Skeletal muscle satellite cell (primary cell): ENCODE measurements around the gene SNRPF.

Experiments used
- H3K27me3 ChIP-seq: 2 replicates; pipeline ENCODE4 v1.7.0; 2013; ENCODE audit warnings: low read length; ENCODE audit not compliant: control insufficient read depth, insufficient read depth
- H3K36me3 ChIP-seq: 2 replicates; pipeline ENCODE4 v1.7.0; 2013; ENCODE audit warnings: mild to moderate bottlenecking, control low read depth, low read length; ENCODE audit not compliant: insufficient read depth
- H3K4me1 ChIP-seq: 2 replicates; pipeline ENCODE4 v1.7.0; 2013; ENCODE audit warnings: low read length; ENCODE audit not compliant: control insufficient read depth, insufficient read depth
- H3K4me2 ChIP-seq: 2 replicates; pipeline ENCODE4 v1.7.0; 2013; ENCODE audit warnings: mild to moderate bottlenecking, low read length
- H3K4me3 ChIP-seq: 2 replicates; pipeline ENCODE4 v1.7.0; 2013; ENCODE audit warnings: low read length
- H3K9ac ChIP-seq: 2 replicates; pipeline ENCODE4 v1.7.0; 2013; ENCODE audit warnings: mild to moderate bottlenecking, low read depth, low read length, moderate library complexity
- H3K9me3 ChIP-seq: replicated peaks from 2 replicates; pipeline ENCODE4 v1.7.0; 2013; ENCODE audit warnings: mild to moderate bottlenecking, control low read depth, low read length

The SNRPF gene

DNA sequence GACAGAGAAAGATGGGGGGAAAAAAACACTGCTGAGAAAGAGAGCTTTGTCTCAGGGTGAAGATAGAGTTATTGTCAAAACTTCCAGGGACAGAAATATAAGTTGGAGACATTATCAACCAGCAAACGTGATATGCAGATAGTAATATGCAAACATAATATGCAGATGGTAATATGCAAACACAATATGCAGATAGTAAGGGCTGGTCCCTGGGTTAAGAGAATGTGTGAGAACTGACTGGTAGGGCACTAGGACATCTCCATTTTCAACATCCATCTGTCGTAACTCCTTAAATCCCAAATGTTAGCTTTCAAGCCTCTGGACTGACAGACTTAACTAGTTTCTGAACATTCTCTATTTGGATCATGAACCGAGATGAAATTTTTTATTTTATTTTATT is 32.2 kb downstream of the SNRPF start:
- H3K4me2 ChIP-seq: no peak overlapping the region
- no peaks in the 10 kb centered on the region for H3K9me3 ChIP-seq
- peaks cover 16% of the 10 kb centered on the region for H3K27me3 ChIP-seq
- no peak overlapping the region for H3K9ac ChIP-seq
- no peak overlapping the region for H3K4me3 ChIP-seq
- H3K36me3 ChIP-seq: no peaks in the 10 kb centered on the region
- H3K4me1 ChIP-seq: no peaks in the 10 kb centered on the region

DNA sequence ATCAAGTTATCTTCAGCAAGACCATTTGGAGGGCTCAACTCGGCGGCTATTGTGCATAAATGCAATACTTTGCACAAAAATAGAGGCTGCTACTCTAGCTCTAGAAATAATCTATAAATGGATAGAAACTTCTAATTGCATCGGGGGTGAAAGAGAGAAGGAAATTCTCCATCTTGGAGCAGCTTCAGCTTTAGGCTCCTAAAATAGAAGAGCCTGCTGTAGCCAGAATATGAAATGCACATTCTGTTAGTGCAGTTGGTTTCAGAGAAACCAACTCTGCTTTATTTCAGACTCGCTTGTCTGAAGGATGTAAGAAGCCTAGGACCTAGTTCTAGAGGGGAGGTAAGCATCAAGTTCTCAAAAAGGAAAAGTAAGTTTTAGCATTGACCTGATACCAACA is 38.1 kb downstream of the SNRPF start:
- Histone ChIP-seq H3K27me3 (peaks cover 36% of the 10 kb centered on the region), H3K9ac (no peak overlapping the region), H3K4me3 (no peak overlapping the region), H3K9me3 (no peaks in the 10 kb centered on the region), H3K4me1 (no peaks in the 10 kb centered on the region), H3K36me3 (no peaks in the 10 kb centered on the region), H3K4me2 (no peak overlapping the region)

DNA sequence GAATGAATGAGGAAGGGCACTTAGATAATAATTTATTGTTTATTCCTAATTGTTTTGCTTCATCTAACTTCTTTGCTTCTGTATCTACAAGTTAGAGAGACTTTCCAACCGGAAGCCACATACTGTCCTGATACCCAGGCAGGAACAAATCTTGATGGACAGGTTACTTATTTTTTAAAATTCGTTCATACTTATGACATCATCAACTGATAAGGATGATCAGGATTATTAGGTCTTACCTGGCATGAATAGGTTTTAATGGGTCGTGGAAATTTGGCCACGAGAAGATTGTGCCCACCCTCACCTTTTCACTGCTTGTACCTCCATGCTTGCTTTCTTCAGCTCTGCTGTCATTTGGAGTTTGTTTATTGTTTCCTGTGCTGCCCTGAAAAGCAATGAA is 39.3 kb downstream of the SNRPF start:
- H3K36me3 ChIP-seq: no peaks in the 10 kb centered on the region
- no peaks in the 10 kb centered on the region for H3K4me1 ChIP-seq
- H3K27me3 ChIP-seq: peaks cover 38% of the 10 kb centered on the region
- no peak overlapping the region for H3K9ac ChIP-seq
- no peaks in the 10 kb centered on the region for H3K9me3 ChIP-seq
- H3K4me2 ChIP-seq: no peak overlapping the region
- no peak overlapping the region for H3K4me3 ChIP-seq

DNA sequence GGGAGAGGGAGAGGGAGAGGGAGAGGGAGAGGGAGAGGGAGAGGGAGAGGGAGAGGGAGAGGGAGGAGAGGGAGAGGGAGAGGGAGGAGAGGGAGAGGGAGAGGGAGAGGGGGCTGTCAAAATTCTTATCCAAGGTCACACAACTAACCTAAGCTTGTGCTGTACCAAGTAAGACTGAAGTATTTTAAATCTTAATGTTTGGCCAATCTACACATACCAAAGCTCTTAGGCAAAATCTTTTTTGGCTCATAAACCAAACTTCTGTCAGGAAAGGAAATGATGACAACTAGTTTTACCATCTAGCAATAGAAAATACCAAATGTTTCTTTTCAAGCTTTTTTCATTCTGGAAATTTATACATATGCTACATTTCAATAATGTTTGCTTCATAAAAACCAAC is 49.8 kb downstream of the SNRPF start:
- Histone ChIP-seq H3K27me3 (peaks cover 52% of the 10 kb centered on the region), H3K36me3 (no peaks in the 10 kb centered on the region), H3K4me1 (no peaks in the 10 kb centered on the region), H3K9me3 (no peaks in the 10 kb centered on the region), H3K4me3 (no peak overlapping the region), H3K4me2 (no peak overlapping the region), H3K9ac (no peak overlapping the region)

DNA sequence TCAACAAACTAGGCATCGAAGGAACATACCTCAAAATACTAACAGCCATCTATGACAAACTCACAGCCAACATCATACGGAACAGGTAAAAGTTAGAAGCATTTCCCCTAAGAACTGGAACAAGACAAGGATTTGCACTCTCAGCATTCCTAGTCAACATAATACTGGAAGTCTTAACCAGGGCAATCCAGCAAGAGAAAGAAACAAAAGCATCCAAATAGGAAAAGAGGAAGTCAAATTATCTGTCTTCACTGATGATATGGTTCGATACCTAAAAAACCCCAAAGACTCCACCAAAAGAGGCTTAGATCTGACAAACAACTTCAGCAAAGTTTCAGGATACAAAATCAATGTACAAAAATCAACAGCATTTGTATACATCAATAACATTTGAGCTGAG is 51.1 kb downstream of the SNRPF start:
- no peaks in the 10 kb centered on the region for H3K36me3 ChIP-seq
- H3K9me3 ChIP-seq: no peaks in the 10 kb centered on the region
- H3K4me2 ChIP-seq: no peak overlapping the region
- no peak overlapping the region for H3K9ac ChIP-seq
- no peaks in the 10 kb centered on the region for H3K4me1 ChIP-seq
- no peak overlapping the region for H3K4me3 ChIP-seq
- H3K27me3 ChIP-seq: peaks cover 40% of the 10 kb centered on the region
